GM12865 (cell line): Measurements from ENCODE around the gene KRT81.

Experiments used
- DNase-seq: peaks from one replicate; pipeline ENCODE4 v3.0.0; 2010; ENCODE audit warnings: low read depth
- H3K4me3 ChIP-seq: 2 replicates; pipeline ENCODE4 v1.5.1; 2011; ENCODE audit warnings: mild to moderate bottlenecking, low read depth, low read length, control low read depth
- TF ChIP-seq, protein P1 (sequence below): IDR thresholded peaks from 2 replicates; pipeline ENCODE4 v1.5.1; 2011; ENCODE audit warnings: low read length, control low read depth, low read depth, inconsistent platforms; ENCODE audit not compliant: insufficient read depth; ENCODE audit errors: missing control alignments

Gene KRT81

DNA sequence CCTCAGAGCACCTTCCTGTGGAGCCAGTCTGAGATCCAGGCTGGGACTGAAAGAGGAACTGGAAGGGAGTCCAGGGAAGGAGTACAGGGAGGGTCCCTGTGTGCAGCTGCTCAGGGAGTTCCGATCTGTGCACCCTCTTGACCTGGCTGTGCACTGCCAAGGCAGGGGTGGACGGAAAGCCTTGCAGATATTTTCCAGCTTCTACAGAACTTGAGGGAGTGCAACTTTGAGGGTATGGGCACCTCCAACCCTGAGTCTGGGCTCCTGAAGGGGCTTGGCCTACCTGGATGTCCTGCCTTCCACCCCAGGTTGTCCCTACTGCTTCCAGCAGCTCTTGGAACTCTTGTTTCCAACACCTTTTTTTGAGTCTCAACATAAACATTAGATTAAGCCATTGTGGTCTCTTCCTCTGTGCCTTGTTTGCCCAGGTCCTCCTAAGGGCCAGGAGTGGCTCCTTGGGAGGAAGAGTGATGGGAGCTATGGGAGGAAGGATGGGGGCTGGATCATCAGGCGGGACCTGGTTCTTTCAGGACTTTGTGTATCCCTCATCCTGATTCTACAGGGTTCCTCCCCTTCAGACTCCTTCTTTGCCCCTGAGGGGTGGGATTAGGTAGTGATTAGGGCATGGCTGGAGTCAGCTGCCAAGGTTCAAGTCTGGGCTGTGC is 54.8 kb downstream of the KRT81 start:
- no peak overlapping the region for H3K4me3 ChIP-seq
- no peak for DNase-seq
- TF ChIP-seq, protein P1, sequence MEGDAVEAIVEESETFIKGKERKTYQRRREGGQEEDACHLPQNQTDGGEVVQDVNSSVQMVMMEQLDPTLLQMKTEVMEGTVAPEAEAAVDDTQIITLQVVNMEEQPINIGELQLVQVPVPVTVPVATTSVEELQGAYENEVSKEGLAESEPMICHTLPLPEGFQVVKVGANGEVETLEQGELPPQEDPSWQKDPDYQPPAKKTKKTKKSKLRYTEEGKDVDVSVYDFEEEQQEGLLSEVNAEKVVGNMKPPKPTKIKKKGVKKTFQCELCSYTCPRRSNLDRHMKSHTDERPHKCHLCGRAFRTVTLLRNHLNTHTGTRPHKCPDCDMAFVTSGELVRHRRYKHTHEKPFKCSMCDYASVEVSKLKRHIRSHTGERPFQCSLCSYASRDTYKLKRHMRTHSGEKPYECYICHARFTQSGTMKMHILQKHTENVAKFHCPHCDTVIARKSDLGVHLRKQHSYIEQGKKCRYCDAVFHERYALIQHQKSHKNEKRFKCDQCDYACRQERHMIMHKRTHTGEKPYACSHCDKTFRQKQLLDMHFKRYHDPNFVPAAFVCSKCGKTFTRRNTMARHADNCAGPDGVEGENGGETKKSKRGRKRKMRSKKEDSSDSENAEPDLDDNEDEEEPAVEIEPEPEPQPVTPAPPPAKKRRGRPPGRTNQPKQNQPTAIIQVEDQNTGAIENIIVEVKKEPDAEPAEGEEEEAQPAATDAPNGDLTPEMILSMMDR: no peak
